Fibroblast of lung (primary cell): Measurements from ENCODE around the gene TBC1D22A. TPM values are rescaled to one million over a fixed set of nuclear protein-coding genes. Genes with fewer than 3 reads are reported as not detected.

ENCODE experiments used
- DNase-seq, 2 donors: peaks; one replicate each; pipeline versions ENCODE4 v3.0.0 to v3.0.0-alpha.2; 2010; ENCODE audit warnings: low read depth in 2 of 2
- H2AFZ ChIP-seq: 2 replicates; pipeline ENCODE4 v1.5.1; 2012; ENCODE audit warnings: low read length, control low read depth, inconsistent platforms
- H3K27ac ChIP-seq: 2 replicates; pipeline ENCODE4 v1.5.1; 2011; ENCODE audit warnings: low read length, control low read depth; ENCODE audit not compliant: insufficient read depth
- H3K27me3 ChIP-seq: 2 replicates; pipeline ENCODE4 v1.5.1; 2011; ENCODE audit warnings: mild to moderate bottlenecking, low read length; ENCODE audit not compliant: control insufficient read depth, insufficient read depth
- H3K36me3 ChIP-seq: 2 replicates; pipeline ENCODE4 v1.5.1; 2011; ENCODE audit warnings: low read length; ENCODE audit not compliant: control insufficient read depth, insufficient read depth
- H3K4me1 ChIP-seq: 2 replicates; pipeline ENCODE4 v1.5.1; 2011; ENCODE audit warnings: low read length; ENCODE audit not compliant: control insufficient read depth, insufficient read depth; ENCODE audit errors: extremely low read depth
- H3K4me2 ChIP-seq: 2 replicates; pipeline ENCODE4 v1.5.1; 2011; ENCODE audit warnings: low read length, control low read depth; ENCODE audit not compliant: insufficient read depth; ENCODE audit errors: extremely low read depth
- H3K4me3 ChIP-seq, 4 experiments: fragments of 200-600 bp in 1 of 4; sonication (generic) in 1 of 4; replicated peaks in 1 of 4; 2 replicates each; pipeline ENCODE4 v1.5.1; 2011 to 2016; ENCODE audit warnings: low read length in 4 of 4, low read depth in 3 of 4, mild to moderate bottlenecking in 3 of 4, control low read depth in 2 of 4, inconsistent platforms in 1 of 4, mixed read lengths in 1 of 4; ENCODE audit not compliant: insufficient read depth in 1 of 4; ENCODE audit errors: control extremely low read depth in 1 of 4
- H3K79me2 ChIP-seq: 2 replicates; pipeline ENCODE4 v1.5.1; 2012; ENCODE audit warnings: mild to moderate bottlenecking, low read length, inconsistent platforms; ENCODE audit not compliant: control insufficient read depth, insufficient read depth
- H3K9ac ChIP-seq: 2 replicates; pipeline ENCODE4 v1.5.1; 2011; ENCODE audit warnings: mild to moderate bottlenecking, low read length, control low read depth; ENCODE audit not compliant: insufficient read depth
- H3K9me3 ChIP-seq: 2 replicates; pipeline ENCODE4 v1.5.1; 2012; ENCODE audit warnings: low read depth, low read length; ENCODE audit not compliant: control insufficient read depth, insufficient read depth
- H4K20me1 ChIP-seq: 2 replicates; pipeline ENCODE4 v1.5.1; 2011; ENCODE audit warnings: low read length; ENCODE audit not compliant: control insufficient read depth, insufficient read depth; ENCODE audit errors: extremely low read depth
- EZH2 ChIP-seq: IDR thresholded peaks from 2 replicates; pipeline ENCODE4 v1.5.1; 2012; ENCODE audit warnings: low read length, control low read depth, mild to moderate bottlenecking; ENCODE audit errors: missing control alignments
- polyA plus RNA-seq, 2 donors: library from polyadenylated mRNA; depleted of rRNA in 1 of 2; stranded (reverse) in 1 of 2; unstranded in 1 of 2; fragments of >200 nt; gene quantifications; 2 replicates each; pipeline ENCODE4 v1.2.1, GENCODE V29; 2011 to 2012; ENCODE audit warnings: missing spikeins in 1 of 2
- total RNA-seq: library from RNA; depleted of rRNA; stranded (reverse); fragments of >200 nt; gene quantifications from 2 replicates; pipeline ENCODE4 v1.2.1, GENCODE V29; 2014
- TF ChIP-seq, protein P1 (sequence below), 2 donors: IDR thresholded peaks in 1 of 2; conservative IDR thresholded peaks in 1 of 2; 1 replicate in 1 of 2; 2 replicates in 1 of 2; pipeline ENCODE4 v1.5.1; 2011 to 2012; ENCODE audit warnings: low read length in 2 of 2, control low read depth in 1 of 2, inconsistent platforms in 1 of 2, low read depth in 1 of 2, mild to moderate bottlenecking in 1 of 2

The TBC1D22A gene
- total and polyA plus RNA-seq, 2 donors (not counting 1 experiment from before 2014, with no cell fraction given): 11.6 to 17.6 TPM

DNA sequence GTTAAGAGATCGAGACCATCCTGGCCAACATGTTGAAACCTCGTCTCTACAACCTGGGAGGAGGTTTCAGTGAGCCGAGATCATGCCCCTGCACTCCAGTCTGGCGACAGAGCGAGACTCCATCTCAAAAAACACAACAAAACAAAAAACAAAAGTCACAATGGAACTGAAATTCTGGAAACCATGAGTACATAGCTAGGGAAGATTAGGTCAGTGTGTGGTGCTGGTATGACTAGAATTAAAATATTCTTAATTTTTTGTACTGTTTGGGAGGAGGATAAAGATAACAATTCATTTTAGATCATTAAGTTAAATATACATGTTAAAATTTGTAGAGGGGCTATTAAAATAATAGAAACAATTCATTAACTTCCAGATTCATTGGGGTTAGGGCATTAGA lies 344.4 kb downstream of the TBC1D22A start:
- H3K36me3 ChIP-seq: no peaks in the 10 kb centered on the region
- no peaks in the 10 kb centered on the region for H3K27me3 ChIP-seq
- H2AFZ ChIP-seq: no peak overlapping the region
- peaks cover 3% of the 10 kb centered on the region for H3K4me1 ChIP-seq
- H3K4me2 ChIP-seq: no peak overlapping the region
- no peaks in the 10 kb centered on the region for H3K9me3 ChIP-seq
- DNase-seq: no peak
- no peak overlapping the region for H3K27ac ChIP-seq
- no peak overlapping the region for H3K9ac ChIP-seq
- H3K4me3 ChIP-seq: no peak overlapping the region
- no peak for TF ChIP-seq EZH2
- TF ChIP-seq, protein P1, sequence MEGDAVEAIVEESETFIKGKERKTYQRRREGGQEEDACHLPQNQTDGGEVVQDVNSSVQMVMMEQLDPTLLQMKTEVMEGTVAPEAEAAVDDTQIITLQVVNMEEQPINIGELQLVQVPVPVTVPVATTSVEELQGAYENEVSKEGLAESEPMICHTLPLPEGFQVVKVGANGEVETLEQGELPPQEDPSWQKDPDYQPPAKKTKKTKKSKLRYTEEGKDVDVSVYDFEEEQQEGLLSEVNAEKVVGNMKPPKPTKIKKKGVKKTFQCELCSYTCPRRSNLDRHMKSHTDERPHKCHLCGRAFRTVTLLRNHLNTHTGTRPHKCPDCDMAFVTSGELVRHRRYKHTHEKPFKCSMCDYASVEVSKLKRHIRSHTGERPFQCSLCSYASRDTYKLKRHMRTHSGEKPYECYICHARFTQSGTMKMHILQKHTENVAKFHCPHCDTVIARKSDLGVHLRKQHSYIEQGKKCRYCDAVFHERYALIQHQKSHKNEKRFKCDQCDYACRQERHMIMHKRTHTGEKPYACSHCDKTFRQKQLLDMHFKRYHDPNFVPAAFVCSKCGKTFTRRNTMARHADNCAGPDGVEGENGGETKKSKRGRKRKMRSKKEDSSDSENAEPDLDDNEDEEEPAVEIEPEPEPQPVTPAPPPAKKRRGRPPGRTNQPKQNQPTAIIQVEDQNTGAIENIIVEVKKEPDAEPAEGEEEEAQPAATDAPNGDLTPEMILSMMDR (conservative IDR thresholded peaks at IDR 0.05 in 1 of 2, IDR thresholded peaks at IDR 0.05 in 1 of 2; ENCODE audit: low read depth in 1 of 2, low read length in 2 of 2): no peak
- H4K20me1 ChIP-seq: no peaks in the 10 kb centered on the region
- no peaks in the 10 kb centered on the region for H3K79me2 ChIP-seq

DNA sequence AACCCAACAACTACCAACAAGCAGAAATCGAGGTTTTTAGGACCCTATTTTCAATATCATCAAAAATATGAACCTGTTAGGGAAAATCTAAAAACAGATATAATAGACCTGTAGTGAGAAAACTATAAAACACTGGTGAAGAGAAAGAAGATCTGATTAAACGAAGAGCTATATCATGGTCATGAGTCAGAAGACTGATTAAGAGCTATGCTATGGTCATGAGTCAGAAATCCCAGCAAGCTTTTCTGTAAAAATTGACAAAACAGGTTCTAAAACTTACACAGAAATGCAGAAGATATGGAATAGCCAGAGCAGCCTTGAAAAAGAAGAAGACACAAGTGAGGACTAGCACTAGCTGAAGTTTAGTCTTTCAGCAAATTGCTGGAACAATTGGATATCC lies 345.0 kb downstream of the TBC1D22A start:
- no peak overlapping the region for H3K4me3 ChIP-seq
- H4K20me1 ChIP-seq: no peaks in the 10 kb centered on the region
- TF ChIP-seq, protein P1 (conservative IDR thresholded peaks at IDR 0.05 in 1 of 2, IDR thresholded peaks at IDR 0.05 in 1 of 2; ENCODE audit: low read depth in 1 of 2, low read length in 2 of 2): no peak
- no peak for TF ChIP-seq EZH2
- H3K9me3 ChIP-seq: no peaks in the 10 kb centered on the region
- no peak overlapping the region for H3K27ac ChIP-seq
- no peaks in the 10 kb centered on the region for H3K27me3 ChIP-seq
- H3K4me1 ChIP-seq: peaks cover 3% of the 10 kb centered on the region
- no peak overlapping the region for H3K9ac ChIP-seq
- no peaks in the 10 kb centered on the region for H3K36me3 ChIP-seq
- no peak overlapping the region for H3K4me2 ChIP-seq
- DNase-seq: peak; percentile 80 to 85
- H3K79me2 ChIP-seq: no peaks in the 10 kb centered on the region
- H2AFZ ChIP-seq: no peak overlapping the region

DNA sequence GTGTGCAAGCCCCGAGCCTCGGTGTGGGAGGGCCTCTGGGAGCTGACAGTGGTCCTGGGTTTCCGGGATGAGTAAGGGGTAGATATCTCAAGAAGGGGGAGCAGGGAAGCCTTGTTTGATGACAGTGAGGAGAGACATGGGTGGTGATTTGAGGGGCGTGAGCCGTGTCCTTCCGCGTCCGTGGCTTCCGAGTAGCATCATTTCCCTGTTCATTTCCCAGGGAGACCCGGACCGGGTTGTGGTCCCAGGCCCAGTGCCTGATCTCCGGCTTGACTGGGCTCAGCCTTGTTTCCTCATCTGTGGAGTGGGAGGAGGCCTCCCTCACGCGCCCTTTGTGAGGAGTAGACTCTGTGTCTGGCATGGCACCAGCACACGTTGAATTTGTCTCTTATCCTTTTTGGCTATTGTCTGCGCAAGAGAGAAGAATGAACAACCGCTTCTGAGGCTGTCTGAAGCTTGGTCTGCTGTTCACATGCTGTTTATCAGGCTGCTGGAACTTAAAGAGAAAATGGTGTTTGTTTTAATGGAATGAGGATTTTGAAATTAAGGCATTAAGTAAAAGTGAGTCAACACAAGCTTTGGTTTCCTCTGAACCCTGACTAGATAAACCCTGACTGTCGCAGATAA lies 348.5 kb downstream of the TBC1D22A start:
- no peaks in the 10 kb centered on the region for H4K20me1 ChIP-seq
- H2AFZ ChIP-seq: no peak overlapping the region
- H3K4me1 ChIP-seq: peaks cover 3% of the 10 kb centered on the region
- H3K9me3 ChIP-seq: no peaks in the 10 kb centered on the region
- TF ChIP-seq, protein P1 (conservative IDR thresholded peaks at IDR 0.05 in 1 of 2, IDR thresholded peaks at IDR 0.05 in 1 of 2; ENCODE audit: low read depth in 1 of 2, low read length in 2 of 2): no peak
- H3K27me3 ChIP-seq: no peaks in the 10 kb centered on the region
- no peaks in the 10 kb centered on the region for H3K79me2 ChIP-seq
- H3K27ac ChIP-seq: no peak overlapping the region
- peak; percentile 45 to 65 for DNase-seq
- H3K9ac ChIP-seq: no peak overlapping the region
- no peaks in the 10 kb centered on the region for H3K36me3 ChIP-seq
- no peak overlapping the region for H3K4me2 ChIP-seq
- no peak overlapping the region for H3K4me3 ChIP-seq
